AG08395 (cell line): ENCODE results near the gene LCN15.
"Not testable (repeated sequence)": the region's sequence is repeated elsewhere in the genome, so short reads cannot be mapped to it uniquely, and the experiment has no call there.

ENCODE experiments used
- DNase-seq: peaks from one replicate; pipeline ENCODE4 v3.0.0; 2012; ENCODE audit warnings: mixed read lengths, low spot score

The LCN15 gene

DNA sequence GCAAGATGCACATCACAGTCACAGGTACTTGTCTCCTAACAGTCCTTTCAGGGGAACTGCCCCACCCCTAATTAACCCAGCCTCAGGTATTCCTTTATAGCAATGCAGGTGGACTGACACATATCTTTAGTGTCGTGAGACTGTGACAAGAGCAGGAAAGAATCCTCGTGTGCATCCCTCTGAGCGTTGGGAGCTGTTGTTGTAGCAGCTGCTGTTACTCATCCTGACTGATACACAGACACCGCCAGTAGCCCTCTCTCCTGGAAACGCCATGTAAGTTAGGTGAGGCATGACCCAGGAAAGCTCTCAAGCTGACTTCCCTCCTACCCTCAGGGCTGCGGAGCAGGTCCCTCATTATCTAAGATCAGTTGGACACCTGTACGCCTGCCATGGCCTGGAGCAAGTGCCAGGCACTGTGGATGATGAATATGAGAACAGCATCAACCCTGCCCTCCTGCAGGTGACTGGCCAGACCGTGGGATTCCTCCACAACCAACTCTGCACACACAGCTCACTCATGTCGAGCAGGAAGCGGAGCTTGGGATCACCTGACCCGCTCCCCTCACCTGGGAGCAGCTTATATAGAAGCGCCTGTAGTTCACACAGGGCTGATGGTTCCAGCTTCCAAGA, 10.2 kb upstream of the LCN15 start:
- no peak for DNase-seq

DNA sequence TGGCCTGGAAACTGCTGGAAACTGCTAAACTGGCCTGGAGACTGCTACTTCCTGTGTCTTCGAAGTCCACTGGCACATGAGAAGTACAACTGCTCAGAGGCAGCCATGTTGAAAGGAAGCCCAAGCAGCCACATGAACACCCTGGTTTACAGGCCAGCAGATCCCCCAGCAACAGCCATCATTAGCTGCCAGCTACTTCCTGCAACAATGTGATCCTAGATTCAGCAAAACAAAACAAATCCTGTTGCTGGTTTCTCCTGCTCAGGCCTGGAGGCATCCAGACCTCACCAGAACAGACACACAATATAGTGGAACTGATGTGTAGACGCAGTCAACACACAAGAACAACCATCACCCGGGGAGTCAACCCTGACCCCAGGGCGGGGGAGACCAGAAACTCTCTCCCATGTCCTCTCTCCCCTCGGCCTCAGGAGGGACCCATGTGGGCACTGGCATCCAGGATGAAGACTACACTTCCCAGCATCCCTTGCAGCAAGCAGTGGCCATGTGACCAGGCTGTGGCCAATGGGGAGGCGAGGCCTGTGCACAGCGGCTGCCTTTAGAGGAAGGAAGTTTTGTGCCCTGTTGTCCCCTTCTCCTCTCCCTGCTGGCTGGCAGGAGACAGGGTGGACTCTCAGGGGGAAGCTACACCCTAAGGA, 9.2 kb upstream of the LCN15 start:
- peak; percentile 19 for DNase-seq

DNA sequence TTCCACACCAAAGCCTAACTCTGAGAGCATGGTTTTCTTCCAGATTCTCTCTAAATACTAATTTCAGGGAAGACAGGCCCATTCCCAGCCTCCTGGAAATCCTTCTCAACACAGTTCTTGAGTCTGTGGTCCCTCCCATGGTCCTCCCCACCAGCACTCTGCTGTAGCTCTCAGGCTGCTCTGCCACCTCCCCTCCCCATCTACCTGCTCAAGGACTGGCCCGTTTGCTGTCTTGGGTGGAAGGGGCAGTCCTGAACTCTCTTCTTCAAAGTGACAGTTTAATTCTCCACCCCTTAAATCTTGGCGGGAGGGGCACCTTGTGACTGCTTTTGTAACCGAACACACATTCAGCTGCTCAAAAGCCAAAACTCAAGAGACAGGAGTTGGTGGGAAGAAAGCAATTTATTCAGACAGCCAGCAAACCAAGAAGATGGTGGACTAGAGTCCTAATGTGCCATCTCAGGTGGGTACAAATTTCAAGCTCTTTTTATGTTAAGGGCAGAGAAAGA, 7.6 kb upstream of the LCN15 start:
- no peak for DNase-seq

DNA sequence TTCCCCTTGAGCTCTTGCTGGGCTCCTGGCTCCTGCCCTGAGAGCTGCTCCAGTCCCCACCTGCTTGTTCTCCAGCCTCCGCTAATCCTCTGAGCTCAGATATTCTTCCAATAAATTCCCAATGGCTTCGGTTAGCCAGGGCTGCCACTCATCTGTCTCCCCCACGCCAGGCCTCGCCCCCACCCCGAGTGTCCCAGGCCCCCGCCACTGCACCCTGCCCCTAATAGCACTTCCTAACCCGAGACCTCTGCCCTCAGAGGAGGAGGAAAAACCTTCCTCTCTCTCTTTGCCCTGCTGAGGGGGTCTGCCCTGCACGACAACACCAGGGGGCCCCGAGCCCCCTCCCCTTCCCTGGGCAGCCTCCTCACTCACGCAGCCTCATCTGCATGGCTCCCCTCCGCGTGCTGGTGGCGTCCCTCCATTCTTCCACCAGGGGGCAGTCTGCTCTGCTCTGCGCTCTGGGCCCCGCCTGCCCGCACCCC, 5.4 kb upstream of the LCN15 start:
- DNase-seq: peak; percentile 32

DNA sequence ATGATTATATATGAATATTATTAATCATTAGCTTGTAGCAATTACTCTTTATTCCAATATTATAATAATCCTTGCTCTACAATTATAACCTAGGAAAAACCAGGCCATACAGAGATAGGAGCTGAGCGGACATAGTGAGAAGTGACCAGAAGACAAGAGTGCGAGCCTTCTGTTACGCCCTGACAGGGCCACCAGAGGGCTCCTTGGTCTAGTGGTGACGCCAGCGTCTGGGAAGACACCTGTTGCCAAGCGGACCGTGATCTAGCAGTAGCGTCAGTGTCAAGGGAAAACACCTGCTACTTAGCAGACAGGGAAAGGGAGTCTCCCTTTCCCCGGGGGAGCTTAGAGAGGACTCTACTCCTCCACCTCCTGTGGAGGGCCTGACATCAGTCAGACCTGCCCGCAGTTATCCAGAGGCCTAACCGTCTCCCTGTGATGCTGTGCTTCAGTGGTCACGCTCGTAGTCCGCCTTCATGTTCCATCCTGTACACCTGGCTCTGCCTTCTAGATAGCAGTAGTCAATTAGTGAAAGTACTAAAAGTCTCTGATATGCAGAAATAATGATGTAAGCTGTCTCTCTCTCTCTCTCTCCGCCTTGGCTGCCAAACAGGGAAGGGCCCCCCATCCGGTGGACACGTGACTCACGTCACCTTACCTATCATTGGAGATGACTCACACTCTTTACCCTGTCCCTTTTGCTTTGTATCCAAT, 2.2 kb upstream of the LCN15 start:
- DNase-seq: not testable (repeated sequence)

DNA sequence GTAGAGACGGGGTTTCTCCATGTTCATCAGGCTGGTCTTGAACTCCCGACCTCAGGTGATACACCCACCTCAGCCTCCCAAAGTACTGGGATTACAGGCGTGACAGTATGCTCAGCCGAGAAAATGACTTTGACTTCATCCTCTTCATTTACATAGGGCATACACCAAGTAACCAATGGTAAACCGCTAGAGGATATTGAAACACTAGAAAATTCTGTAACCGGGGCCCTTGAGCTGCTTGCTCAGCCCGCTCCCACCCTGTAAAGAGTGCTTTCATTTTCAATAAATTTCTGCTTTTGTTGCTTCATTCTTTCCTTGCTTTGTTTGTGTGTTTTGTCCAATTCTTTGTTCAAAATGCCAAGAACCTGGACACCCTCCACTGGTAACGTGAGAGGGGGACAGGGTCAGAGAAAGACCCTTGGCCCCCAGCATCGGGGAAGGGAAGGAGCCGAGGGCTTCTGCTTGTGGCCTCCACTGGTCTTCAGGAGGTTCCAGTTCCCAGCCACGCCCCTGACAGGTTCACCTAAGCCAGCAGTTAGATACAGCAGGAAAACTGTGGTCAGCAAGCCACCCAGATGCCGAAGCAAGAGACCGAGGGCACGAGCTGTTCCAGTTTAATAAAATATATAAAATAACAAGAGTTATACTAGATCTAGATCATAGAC, 1.6 kb upstream of the LCN15 start:
- DNase-seq: not testable (repeated sequence)

DNA sequence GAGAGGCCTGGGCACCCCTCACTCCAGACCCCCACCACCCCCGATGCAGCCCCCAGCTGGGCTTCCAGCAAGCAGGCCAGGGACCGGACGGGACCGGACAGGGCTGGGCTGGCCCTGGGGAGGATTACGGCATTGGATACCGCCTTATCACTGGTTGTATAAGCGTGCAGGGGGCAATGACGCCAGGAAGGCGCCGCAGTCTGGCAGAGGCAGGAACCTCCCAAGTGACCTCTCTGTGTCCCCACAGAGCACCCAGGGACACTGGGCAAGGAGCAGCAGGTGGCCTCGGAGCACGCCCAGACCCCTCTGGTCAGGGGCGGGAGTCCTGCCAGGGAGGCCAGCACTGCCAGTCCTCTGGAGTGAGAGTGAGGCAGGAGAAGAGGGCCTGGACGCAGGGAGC, 723 bp upstream of the LCN15 start:
- DNase-seq: no peak

DNA sequence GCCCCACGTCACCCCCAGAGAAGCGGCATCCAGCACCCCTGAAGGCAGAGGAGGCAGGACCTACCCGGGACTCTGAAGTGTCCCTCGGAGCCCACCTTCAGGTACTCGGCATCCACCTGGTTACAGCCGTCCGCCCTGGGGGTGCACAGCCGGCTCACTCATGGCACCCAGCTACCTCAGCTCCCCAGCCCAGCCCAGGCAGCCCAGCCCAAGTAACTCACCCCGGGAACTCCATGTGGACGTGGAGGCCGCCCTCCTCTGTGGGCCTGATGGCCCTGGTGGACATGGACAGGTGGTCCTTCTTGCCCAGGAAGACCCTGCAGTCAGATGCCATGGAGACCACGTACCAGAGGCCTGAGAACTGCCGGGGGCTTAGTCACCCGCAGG, 676 bp downstream of the LCN15 start:
- DNase-seq: no peak

DNA sequence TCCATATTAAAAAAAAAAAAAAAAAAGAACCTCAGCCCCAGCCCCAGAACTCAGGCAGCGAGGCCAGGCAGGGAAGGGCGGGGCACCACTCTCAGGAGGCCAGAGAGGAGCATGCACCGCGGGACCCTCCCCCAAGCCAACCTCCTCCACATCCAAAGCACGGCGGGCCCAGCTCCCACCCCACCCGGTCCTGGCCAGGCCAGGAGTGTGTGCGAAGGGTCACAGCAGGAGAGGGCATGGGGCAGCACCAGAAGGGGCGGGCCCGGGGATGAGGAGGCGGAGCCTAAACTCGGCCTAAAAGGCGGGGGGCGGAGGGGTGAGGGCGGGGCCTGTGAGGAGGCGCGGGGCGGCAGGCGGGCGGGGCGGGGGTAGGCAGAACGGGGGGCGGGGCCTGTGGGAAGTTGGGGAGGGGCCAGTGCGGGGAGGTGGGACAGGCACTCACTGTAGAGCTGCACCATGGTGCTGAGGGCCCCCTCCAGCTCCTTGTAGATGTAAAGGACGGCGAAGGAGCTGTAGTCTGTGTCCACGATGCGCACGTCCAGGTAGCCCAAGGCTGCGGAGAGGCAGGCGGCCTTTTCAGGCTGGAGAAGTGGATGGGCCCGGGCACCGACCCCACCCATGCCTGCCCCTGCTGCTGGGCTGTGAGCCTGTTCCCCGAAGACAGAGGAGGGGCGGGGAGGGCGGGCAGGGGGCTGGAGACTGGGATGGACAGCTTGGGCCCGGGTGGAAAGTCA, 1.2 kb downstream of the LCN15 start:
- no peak for DNase-seq

DNA sequence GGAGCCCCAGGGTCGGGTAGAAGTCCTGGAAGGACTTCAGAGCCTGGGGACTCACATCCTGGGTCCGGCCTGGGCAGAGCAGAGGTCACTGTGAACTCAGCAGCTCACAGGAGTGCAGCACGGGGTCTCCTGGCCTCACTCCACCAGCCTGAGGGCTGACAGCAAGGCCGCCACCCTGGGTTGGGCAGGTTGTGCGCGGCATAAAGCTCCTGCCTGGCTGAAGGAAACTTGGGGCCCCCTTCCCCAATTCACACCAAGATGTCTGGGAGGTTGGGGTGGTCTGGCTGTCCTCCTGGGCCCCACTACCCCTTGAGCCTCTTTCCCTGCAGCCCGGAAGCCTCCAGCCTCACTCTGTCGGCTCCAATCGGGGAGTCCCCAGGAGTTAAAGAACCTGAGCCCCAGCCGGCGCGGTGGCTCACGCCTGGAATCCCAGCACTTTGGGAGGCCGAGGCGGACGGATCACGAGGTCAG, 2.1 kb downstream of the LCN15 start:
- no peak for DNase-seq

DNA sequence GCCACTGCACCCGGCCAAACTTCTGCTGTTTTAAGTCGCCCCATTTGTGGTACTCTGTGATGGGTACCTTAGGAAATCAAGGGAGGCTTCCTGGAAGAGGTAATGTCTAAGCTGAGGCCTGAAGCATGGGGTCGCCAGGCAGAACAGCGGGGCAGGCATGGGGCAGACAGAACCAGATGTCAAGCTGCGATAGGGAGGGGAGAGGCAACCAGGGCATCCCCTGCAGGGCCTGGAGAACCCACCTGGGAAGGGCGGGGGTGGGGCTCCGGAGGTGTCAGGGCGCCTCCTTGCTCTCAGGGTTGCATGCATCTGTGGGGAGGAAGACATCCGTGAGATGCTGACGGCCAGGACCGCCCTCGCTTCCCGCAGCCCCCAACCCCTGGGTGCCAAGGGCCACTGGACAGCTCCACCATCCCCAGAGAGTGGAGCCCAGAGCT, 2.8 kb downstream of the LCN15 start:
- DNase-seq: no peak

DNA sequence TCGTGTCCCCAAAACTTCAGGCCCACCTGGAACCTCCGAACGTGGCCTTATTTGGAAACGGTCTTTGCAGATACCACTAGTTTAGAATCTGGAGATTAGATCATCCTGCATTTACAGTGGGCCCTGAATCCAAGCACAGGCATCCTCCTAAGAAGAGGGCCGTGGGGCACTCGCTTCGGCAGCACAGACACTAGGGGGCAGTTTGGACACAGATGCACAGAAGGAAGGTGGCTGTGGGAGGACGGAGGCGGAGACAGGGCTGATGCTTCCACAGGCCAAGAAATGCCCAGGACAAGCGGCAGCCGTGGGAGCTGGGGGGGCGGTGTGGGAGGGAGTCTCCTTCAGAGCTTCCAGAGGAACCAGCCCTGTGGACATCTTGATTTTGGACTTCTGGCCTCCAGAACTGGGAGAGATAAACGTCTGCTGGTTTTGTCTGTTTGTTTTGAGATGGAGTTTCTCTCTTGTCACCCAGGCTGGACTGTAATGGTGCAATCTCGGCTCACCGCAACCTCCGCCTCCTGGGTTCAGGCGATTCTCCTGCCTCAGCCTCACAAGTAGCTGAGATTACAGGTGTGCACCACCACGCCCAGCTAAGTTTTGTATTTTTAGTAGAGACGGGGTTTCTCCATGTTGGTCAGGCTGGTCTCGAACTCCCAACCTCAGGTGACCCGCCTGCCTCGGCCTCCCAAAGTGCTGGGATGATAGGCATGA, 3.3 kb downstream of the LCN15 start:
- peak; percentile 74 for DNase-seq

DNA sequence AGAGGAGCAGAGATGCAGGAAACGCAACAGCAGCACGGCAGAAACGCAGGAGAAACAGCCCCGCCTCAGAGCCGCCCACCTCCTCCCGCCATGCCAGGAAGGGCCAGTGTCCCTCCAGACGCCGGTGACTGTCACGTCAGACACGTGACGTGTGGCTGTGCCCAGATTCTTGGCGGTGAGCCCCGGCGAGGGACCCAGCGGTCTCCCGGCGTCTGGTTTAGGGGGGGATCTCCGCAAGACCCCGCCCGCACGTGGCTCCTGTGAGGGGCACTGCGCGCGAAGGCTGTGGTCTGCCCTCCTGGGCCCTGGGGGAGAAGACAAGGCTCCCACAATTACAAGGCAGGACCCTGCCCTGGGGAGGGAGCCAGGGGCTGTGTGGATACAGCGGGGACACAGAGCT, 3.9 kb downstream of the LCN15 start:
- DNase-seq: no peak

DNA sequence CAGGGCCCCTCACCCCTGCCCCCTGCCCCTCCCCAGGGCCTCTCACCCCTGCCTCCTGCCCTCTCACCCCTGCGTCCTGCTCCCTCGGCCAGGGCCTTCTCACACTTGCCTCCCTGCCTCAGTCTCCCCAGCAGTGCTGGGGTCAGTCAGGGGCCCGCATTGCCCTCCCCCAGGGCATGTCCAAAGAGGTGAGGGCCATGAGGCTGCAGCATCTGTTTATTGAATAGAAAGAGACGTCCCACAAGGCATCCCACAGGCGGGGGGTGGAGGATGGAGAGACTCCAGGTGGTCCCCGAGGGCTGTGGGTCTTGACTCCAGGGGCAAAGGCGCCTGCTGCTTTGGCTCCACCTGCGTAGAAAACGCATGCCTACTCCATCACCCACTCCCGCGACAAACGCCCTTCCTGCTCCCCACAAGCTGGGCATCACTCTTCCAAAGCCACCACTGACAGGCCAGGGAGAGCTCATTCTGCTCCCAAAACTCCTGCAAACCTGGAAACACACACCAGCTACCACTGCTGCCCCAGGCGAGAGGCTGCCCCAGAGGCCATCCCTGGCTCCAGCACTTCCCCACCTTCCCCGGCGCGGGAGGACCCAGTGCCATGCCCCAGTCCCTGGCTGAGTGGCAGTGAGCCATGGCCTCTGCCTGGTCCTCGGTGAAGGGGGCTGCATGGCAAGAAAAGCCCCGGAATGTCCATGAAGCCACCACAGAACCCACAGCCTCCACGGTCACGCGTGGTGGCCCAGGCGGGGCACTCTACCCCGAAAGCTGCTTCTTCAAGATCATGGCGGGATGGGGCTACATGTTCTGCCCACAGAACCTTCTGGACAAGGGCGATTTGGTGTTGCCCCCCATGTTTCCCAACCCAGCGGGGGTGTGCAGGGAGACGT, 4.6 kb downstream of the LCN15 start:
- no peak for DNase-seq

DNA sequence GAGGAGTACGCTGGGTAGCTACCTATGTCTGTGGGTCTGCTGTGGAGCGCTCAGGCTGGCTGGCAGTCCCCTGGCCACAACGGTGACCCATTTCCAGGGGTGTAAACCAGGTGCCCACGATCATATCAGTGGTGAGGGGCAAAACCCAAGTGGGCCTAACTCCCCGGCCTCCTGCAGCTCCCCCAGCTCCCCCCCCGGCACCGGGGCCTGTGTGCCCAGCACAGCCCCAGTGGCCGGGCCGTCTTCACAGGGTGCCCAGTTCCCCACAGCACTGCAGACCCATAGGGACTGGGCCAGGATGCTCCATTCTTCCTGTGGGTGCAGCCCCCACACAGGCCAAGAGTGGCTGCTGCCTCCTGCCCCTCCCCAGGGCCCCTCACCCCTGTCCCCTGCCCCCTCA, 5.3 kb downstream of the LCN15 start:
- no peak for DNase-seq

DNA sequence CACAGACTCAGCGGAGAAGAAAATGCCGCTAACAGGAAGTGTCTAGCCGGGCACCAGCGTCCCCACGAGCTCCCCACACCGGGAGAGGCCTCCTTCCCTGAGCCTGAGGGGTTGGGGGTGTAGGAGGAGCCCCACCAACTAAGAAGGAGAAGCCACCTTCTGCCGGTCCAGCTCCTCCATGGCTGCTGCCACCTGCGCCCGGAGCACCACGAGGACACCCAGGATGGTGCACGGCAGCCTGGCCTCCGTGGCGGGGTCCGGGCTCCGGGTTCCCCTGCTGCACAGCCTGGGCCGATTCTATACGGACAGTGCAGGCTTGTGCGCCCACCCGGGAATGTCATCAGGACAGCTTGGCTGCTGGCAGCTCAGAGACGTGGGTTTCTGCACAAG, 6.6 kb downstream of the LCN15 start:
- no peak for DNase-seq

DNA sequence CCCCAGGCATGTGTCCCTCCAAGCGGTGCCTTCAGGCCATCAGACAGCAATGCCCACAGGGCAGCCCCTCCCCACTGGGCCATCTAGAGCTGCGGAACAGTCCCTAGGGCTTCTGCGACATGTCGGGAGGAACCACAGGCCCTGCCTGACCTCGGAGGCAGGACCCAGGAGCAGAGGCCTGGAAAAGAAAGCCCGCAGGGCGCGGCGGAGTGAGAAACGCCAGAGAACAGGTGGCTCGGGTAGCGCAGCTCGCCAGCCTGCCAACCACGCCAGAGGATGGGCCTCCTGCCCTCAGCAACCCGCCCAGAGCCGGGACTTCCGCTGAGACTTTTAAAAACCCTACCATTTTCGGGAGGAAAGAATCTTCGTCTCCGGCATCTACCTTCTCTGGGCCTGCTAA, 7.0 kb downstream of the LCN15 start:
- no peak for DNase-seq

DNA sequence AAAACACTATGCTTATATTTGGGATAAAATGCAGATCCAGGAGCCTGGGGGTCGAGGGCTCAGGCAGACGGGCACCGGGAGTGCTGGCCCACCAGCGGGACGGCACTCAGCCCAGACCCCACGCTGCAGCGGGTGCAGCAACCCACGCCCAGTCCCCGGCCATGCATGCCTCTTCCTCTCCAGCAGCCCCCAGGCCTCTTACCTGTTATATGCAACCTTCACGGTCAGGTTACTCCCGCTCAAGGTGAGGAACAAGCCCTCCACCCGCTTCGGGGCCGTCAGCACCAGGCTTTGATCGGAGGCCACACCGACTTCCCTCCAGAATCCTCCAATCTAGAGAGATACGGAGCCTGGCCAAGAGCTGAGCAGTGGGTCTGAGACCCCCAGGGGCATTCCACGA, 7.5 kb downstream of the LCN15 start:
- no peak for DNase-seq

DNA sequence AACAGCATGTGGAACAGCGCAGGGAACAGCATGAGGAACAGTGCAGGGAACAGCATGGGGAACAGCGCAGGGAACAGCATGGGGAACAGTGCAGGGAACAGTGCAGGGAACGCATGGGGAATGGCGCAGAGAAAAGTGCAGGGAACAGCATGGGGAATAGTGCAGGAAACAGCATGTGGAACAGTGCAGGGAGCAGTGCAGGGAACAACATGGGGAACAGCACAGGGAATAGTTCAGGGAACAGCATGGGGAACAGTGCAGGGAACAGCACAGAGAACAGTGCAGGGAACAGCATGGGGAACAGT, 8.2 kb downstream of the LCN15 start:
- no peak for DNase-seq
